ENCODE results near the gene SNX27. TPM values are rescaled to one million over a fixed set of nuclear protein-coding genes. Genes with fewer than 3 reads are reported as not detected.

Gene SNX27
- total RNA-seq, 1 experiment from 2014 or later = 42.2 TPM

GRCh38 chr1:151702936-151703335 is 91.1 kb downstream of the SNX27 start:
- no peaks in the 10 kb centered on the region for H3K79me2 ChIP-seq (ENCODE audit: insufficient read depth, low read length)
- H3K36me3 ChIP-seq (ENCODE audit: control insufficient read depth in 1 of 2, insufficient read depth in 2 of 2, low read length in 2 of 2) = peaks cover 4% of the 10 kb centered on the region in 2 experiments; a peak in 2 of 4 replicates
- TF ChIP-seq SP1 (IDR thresholded peaks at IDR 0.05; ENCODE audit: low read depth) (no peak), EGR1 (IDR thresholded peaks at IDR 0.05; ENCODE audit: low read depth) (no peak), YY1 (IDR thresholded peaks at IDR 0.05; ENCODE audit: extremely low read depth, insufficient replicate concordance, low read depth, low read length) (no peak), SRF (IDR thresholded peaks at IDR 0.05; ENCODE audit: low read depth) (no peak), POLR2AphosphoS5 (IDR thresholded peaks at IDR 0.05; ENCODE audit: low read depth, low read length) (no peak), ZFX (IDR thresholded peaks at IDR 0.05) (no peak), SIN3A (IDR thresholded peaks at IDR 0.05; ENCODE audit: low read depth) (no peak), EZH2 (IDR thresholded peaks at IDR 0.05) (no peak)
- TF ChIP-seq, protein P1, sequence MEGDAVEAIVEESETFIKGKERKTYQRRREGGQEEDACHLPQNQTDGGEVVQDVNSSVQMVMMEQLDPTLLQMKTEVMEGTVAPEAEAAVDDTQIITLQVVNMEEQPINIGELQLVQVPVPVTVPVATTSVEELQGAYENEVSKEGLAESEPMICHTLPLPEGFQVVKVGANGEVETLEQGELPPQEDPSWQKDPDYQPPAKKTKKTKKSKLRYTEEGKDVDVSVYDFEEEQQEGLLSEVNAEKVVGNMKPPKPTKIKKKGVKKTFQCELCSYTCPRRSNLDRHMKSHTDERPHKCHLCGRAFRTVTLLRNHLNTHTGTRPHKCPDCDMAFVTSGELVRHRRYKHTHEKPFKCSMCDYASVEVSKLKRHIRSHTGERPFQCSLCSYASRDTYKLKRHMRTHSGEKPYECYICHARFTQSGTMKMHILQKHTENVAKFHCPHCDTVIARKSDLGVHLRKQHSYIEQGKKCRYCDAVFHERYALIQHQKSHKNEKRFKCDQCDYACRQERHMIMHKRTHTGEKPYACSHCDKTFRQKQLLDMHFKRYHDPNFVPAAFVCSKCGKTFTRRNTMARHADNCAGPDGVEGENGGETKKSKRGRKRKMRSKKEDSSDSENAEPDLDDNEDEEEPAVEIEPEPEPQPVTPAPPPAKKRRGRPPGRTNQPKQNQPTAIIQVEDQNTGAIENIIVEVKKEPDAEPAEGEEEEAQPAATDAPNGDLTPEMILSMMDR (IDR thresholded peaks at IDR 0.05 in 2 of 3, conservative IDR thresholded peaks at IDR 0.05 in 1 of 3; ENCODE audit: borderline replicate concordance in 1 of 3, insufficient read depth in 1 of 3, low read depth in 2 of 3, low read length in 2 of 3) = no peak
- H3K4me3 ChIP-seq (replicated peaks in 1 of 2; ENCODE audit: low read depth in 1 of 2, low read length in 2 of 2) = no peak overlapping the region
- POLR2A ChIA-PET = no interaction called here
- H3K9ac ChIP-seq (ENCODE audit: low read length) = no peak overlapping the region
- H2AFZ ChIP-seq (ENCODE audit: low read depth, low read length, poor library complexity, severe bottlenecking) = no peak overlapping the region
- H3K27me3 ChIP-seq (ENCODE audit: insufficient read depth, low read length) = no peaks in the 10 kb centered on the region
- H4K20me1 ChIP-seq (ENCODE audit: insufficient read depth) = no peaks in the 10 kb centered on the region
- CTCF ChIA-PET = no interaction called here
- no peaks in the 10 kb centered on the region; a peak in 1 of 4 replicates for H3K4me1 ChIP-seq (ENCODE audit: control insufficient read depth in 1 of 2, insufficient read depth in 2 of 2, low read length in 2 of 2)
- BruUV-seq (replicated peaks) = no TSS peak
- DNase-seq (ENCODE audit: low read depth, low spot score) = no peak
- no peak for ATAC-seq
- H3K4me2 ChIP-seq (ENCODE audit: low read length) = no peak overlapping the region
- RAD21 ChIA-PET (ENCODE audit: low non-redundant PET in 1 of 2, low total read pairs in 2 of 2, uncharacterized antibody in 2 of 2, unreplicated experiment in 2 of 2) = no interaction called here
- H3K9me3 ChIP-seq (ENCODE audit: control insufficient read depth in 1 of 2, insufficient read depth in 1 of 2, low read depth in 1 of 2, low read length in 2 of 2) = no peaks in the 10 kb centered on the region
- H3K27ac ChIP-seq (ENCODE audit: low read depth, low read length) = no peak overlapping the region
- intact Hi-C loops (cut with micrococcal nuclease) = no loop called here
- no peaks in the 10 kb centered on the region for H3K9me2 ChIP-seq (ENCODE audit: insufficient read depth)

GRCh38 chr1:151703813-151704212 is 92.0 kb downstream of the SNX27 start:
- H3K9me3 ChIP-seq (ENCODE audit: control insufficient read depth in 1 of 2, insufficient read depth in 1 of 2, low read depth in 1 of 2, low read length in 2 of 2) = no peaks in the 10 kb centered on the region
- peaks cover 4% of the 10 kb centered on the region in 2 experiments; a peak in 2 of 4 replicates for H3K36me3 ChIP-seq (ENCODE audit: control insufficient read depth in 1 of 2, insufficient read depth in 2 of 2, low read length in 2 of 2)
- no peak overlapping the region for H3K4me2 ChIP-seq (ENCODE audit: low read length)
- TF ChIP-seq POLR2AphosphoS5 (IDR thresholded peaks at IDR 0.05; ENCODE audit: low read depth, low read length) = 0 out of 2 replicates have a peak, but pooled peaks have one; percentile 20
- TF ChIP-seq CEBPB (IDR thresholded peaks at IDR 0.05; ENCODE audit: low read depth) = no peak
- DNase-seq (ENCODE audit: low read depth, low spot score) = no peak
- no peaks in the 10 kb centered on the region for H3K27me3 ChIP-seq (ENCODE audit: insufficient read depth, low read length)
- no peak overlapping the region for H3K9ac ChIP-seq (ENCODE audit: low read length)
- ChIA-PET CTCF (no interaction called here), RAD21 (ENCODE audit: low non-redundant PET in 1 of 2, low total read pairs in 2 of 2, uncharacterized antibody in 2 of 2, unreplicated experiment in 2 of 2) (no interaction called here), POLR2A (no interaction called here)
- H3K27ac ChIP-seq (ENCODE audit: low read depth, low read length) = no peak overlapping the region
- BruUV-seq (replicated peaks) = no TSS peak
- H2AFZ ChIP-seq (ENCODE audit: low read depth, low read length, poor library complexity, severe bottlenecking) = no peak overlapping the region
- no peak for ATAC-seq
- no peak overlapping the region for H3K4me3 ChIP-seq (replicated peaks in 1 of 2; ENCODE audit: low read depth in 1 of 2, low read length in 2 of 2)
- H3K9me2 ChIP-seq (ENCODE audit: insufficient read depth) = no peaks in the 10 kb centered on the region
- no peaks in the 10 kb centered on the region; a peak in 1 of 4 replicates for H3K4me1 ChIP-seq (ENCODE audit: control insufficient read depth in 1 of 2, insufficient read depth in 2 of 2, low read length in 2 of 2)
- intact Hi-C loops (cut with micrococcal nuclease) = no loop called here
- H4K20me1 ChIP-seq (ENCODE audit: insufficient read depth) = no peaks in the 10 kb centered on the region
- no peaks in the 10 kb centered on the region for H3K79me2 ChIP-seq (ENCODE audit: insufficient read depth, low read length)

All from HCT116 (cell line).